HepG2 (cell line): Measurements from ENCODE around the gene POLR2F. TPM values are rescaled to one million over a fixed set of nuclear protein-coding genes. Genes with fewer than 3 reads are reported as not detected.

Experiments used
- ATAC-seq: fragments of 200-7000 bp; cut with Tn5 transposase; 3 replicates; pipeline ENCODE4 v1.9.1; 2020; ENCODE audit warnings: mild to moderate bottlenecking, moderate library complexity
- BruUV-seq: library from RNA; stranded (reverse); fragments of 400-500 nt; replicated peaks from 2 replicates; lab custom pipeline; 2021; lab: Mats Ljungman, UMichigan
- CTCF ChIA-PET: fragments of 300-600 bp; formaldehyde crosslinking; extraction: SDS; loops from one replicate; lab custom pipeline; 2021; ENCODE audit warnings: low total read pairs, inconsistent platforms, low intra/inter-chr PET ratio; lab: Yijun Ruan, JAX
- POLR2A ChIA-PET: fragments of 350-600 bp; sonication (Branson Sonifier 250); formaldehyde crosslinking; loops from one replicate; lab custom pipeline; 2020; ENCODE audit warnings: antibody characterized with exemption, inconsistent platforms; lab: Yijun Ruan, JAX
- DNase-seq: peaks from one replicate; pipeline ENCODE4 v3.0.0-alpha.2; 2015; ENCODE audit warnings: low spot score
- FAIRE-seq: peaks from 3 replicates; lab custom pipeline; 2011; peaks lifted over from hg19 to GRCh38; lab: Jason Lieb, UNC
- H2AFZ ChIP-seq: one replicate; pipeline ENCODE4 v1.6.1; 2011; ENCODE audit warnings: low read length, inconsistent platforms
- H3K27ac ChIP-seq: fragments of 300-600 bp; 3 replicates; pipeline ENCODE4 v1.8.0; 2011; ENCODE audit warnings: mixed run types, mild to moderate bottlenecking, mixed read lengths, low read length, inconsistent platforms; ENCODE audit not compliant: insufficient read depth; ENCODE audit errors: extremely low read length
- H3K27me3 ChIP-seq, 2 experiments: fragments of 200-600 bp in 1 of 2; 2 replicates in 1 of 2; 3 replicates in 1 of 2; pipeline versions ENCODE4 v1.6.0 to v1.8.0; 2011; ENCODE audit warnings: low read length in 2 of 2, mild to moderate bottlenecking in 2 of 2, moderate library complexity in 2 of 2, inconsistent platforms in 1 of 2; ENCODE audit not compliant: insufficient read depth in 2 of 2, control insufficient read depth in 1 of 2
- H3K36me3 ChIP-seq, 2 experiments: fragments of 200-600 bp in 1 of 2; replicated peaks in 1 of 2; 2 replicates in 1 of 2; 3 replicates in 1 of 2; pipeline versions ENCODE4 v1.5.1 to v1.8.0; 2011; ENCODE audit warnings: low read length in 2 of 2, inconsistent platforms in 1 of 2; ENCODE audit not compliant: insufficient read depth in 2 of 2, control insufficient read depth in 1 of 2
- H3K4me1 ChIP-seq: 2 replicates; pipeline ENCODE4 v1.5.1; 2012; ENCODE audit warnings: low read length, inconsistent platforms; ENCODE audit not compliant: insufficient read depth
- H3K4me2 ChIP-seq: 2 replicates; pipeline ENCODE4 v1.6.0; 2011; ENCODE audit warnings: low read depth, low read length, inconsistent platforms
- H3K4me3 ChIP-seq, 3 experiments: fragments of 200-600 bp in 1 of 3; sonication (generic), shearing (Covaris generic) in 1 of 3; replicated peaks in 1 of 3; 2 replicates each; pipeline ENCODE4 v1.5.1; 2011 to 2016; ENCODE audit warnings: low read length in 3 of 3, inconsistent platforms in 2 of 3, low read depth in 2 of 3, mild to moderate bottlenecking in 2 of 3, control low read depth in 1 of 3, mixed read lengths in 1 of 3; ENCODE audit not compliant: insufficient read depth in 1 of 3
- H3K79me2 ChIP-seq: one replicate; pipeline ENCODE4 v1.6.1; 2011; ENCODE audit warnings: low read length, inconsistent platforms; ENCODE audit not compliant: insufficient read depth
- H3K9ac ChIP-seq: 2 replicates; pipeline ENCODE4 v1.6.0; 2011; ENCODE audit warnings: mild to moderate bottlenecking, low read depth, low read length, inconsistent platforms; ENCODE audit not compliant: insufficient read depth
- H3K9me3 ChIP-seq: 2 replicates; pipeline ENCODE4 v1.5.1; 2012; ENCODE audit warnings: mild to moderate bottlenecking, low read length
- H4K20me1 ChIP-seq: 2 replicates; pipeline ENCODE4 v1.6.0; 2011; ENCODE audit warnings: inconsistent platforms, mild to moderate bottlenecking, low read length, moderate library complexity; ENCODE audit not compliant: insufficient read depth
- CENPBD1 ChIP-seq: sonication (generic); formaldehyde crosslinking; IDR thresholded peaks from 2 replicates; pipeline ENCODE4 v1.8.0; 2022; ENCODE audit warnings: missing genetic modification reagents, low read depth, mild to moderate bottlenecking, borderline replicate concordance
- HINFP ChIP-seq: sonication (generic); formaldehyde crosslinking; IDR thresholded peaks from 2 replicates; pipeline ENCODE4 v1.4.0; 2020; ENCODE audit warnings: low read depth, mild to moderate bottlenecking, missing genetic modification reagents
- IKZF5 ChIP-seq: IDR thresholded peaks from 2 replicates; pipeline ENCODE4 v1.6.1; 2018; ENCODE audit warnings: missing genetic modification reagents, mild to moderate bottlenecking, missing compliant biosample characterization
- KAT8 ChIP-seq: IDR thresholded peaks from 2 replicates; pipeline ENCODE4 v1.6.1; 2016; ENCODE audit warnings: missing genetic modification reagents, missing compliant biosample characterization
- POLR2AphosphoS2 ChIP-seq: IDR thresholded peaks from 2 replicates; pipeline ENCODE4 v1.6.1; 2011; ENCODE audit warnings: low read depth, low read length, improper control_type of control experiment
- SIX4 ChIP-seq: sonication (generic); formaldehyde crosslinking; IDR thresholded peaks from 2 replicates; pipeline ENCODE4 v1.4.0; 2020; ENCODE audit warnings: missing genetic modification reagents
- ZBTB26 ChIP-seq: IDR thresholded peaks from 2 replicates; pipeline ENCODE4 v1.6.1; 2016; ENCODE audit warnings: missing compliant biosample characterization, missing genetic modification reagents, borderline replicate concordance
- ZFP36L1 ChIP-seq: sonication (generic); formaldehyde crosslinking; IDR thresholded peaks from 2 replicates; pipeline ENCODE4 v1.8.0; 2022; ENCODE audit warnings: mild to moderate bottlenecking, missing genetic modification reagents, moderate library complexity
- ZNF264 ChIP-seq: sonication (generic); formaldehyde crosslinking; IDR thresholded peaks from 2 replicates; pipeline ENCODE4 v1.4.0; 2020; ENCODE audit warnings: missing genetic modification reagents
- ZNF556 ChIP-seq: sonication (generic); formaldehyde crosslinking; IDR thresholded peaks from 2 replicates; pipeline ENCODE4 v1.4.0; 2020; ENCODE audit warnings: mild to moderate bottlenecking, missing genetic modification reagents, borderline replicate concordance
- ZNF639 ChIP-seq: conservative IDR thresholded peaks from 2 replicates; pipeline ENCODE4 v1.6.1; 2018; ENCODE audit warnings: missing genetic modification reagents
- ZNF776 ChIP-seq: sonication (generic); formaldehyde crosslinking; IDR thresholded peaks from 2 replicates; pipeline ENCODE4 v1.4.0; 2020; ENCODE audit warnings: mild to moderate bottlenecking, missing genetic modification reagents
- ZNF816 ChIP-seq: sonication (generic); formaldehyde crosslinking; IDR thresholded peaks from 2 replicates; pipeline ENCODE4 v1.8.0; 2022; ENCODE audit warnings: missing genetic modification reagents, mild to moderate bottlenecking, borderline replicate concordance
- WGBS: methylation state at CpG from one replicate; pipeline ENCODE4 v1.1.6; 2017; ENCODE audit warnings: low lambda C conversion rate; 5-methylcytosine and 5-hydroxymethylcytosine counted together
- in situ Hi-C: cut with HindIII; loops from 2 replicates; pipeline ENCODE4 v1.10.0; 2017; ENCODE audit warnings: low pct_unique_long_range_greater_than_20kb; ENCODE audit not compliant: extremely low pct_ligation_motif_present
- intact Hi-C: fragments of 100-400 bp; cut with micrococcal nuclease; formaldehyde crosslinking; loops from one replicate; pipeline ENCODE4 v1.10.0; 2022; ENCODE audit not compliant: unreplicated experiment
- polyA plus RNA-seq, 8 experiments: library from polyadenylated mRNA; depleted of rRNA in 3 of 8; stranded (reverse) in 7 of 8; unstranded in 1 of 8; fragments of >200 nt; fragmentation: Illumina TruSeq in 4 of 8; extraction: Trizol in 4 of 8; gene quantifications; 2 replicates each; pipeline versions ENCODE4 v1.2.1 to v1.2.3, GENCODE V29; 2011 to 2016; ENCODE audit warnings: low read depth in 4 of 8, missing spikeins in 1 of 8, mixed read lengths in 1 of 8; ENCODE audit not compliant: insufficient read depth in 1 of 8
- total RNA-seq, 5 experiments: library from RNA; depleted of rRNA; stranded (reverse); fragments of >200 nt; fragmentation: Illumina TruSeq; extraction: Trizol; gene quantifications; 2 replicates each; pipeline ENCODE4 v1.2.3, GENCODE V29; 2016; ENCODE audit warnings: low read depth in 1 of 5

POLR2F gene
- total and polyA plus RNA-seq, 2 of the 13 experiments (the other 11 are each of a cell fraction or from before 2014, with no cell fraction given): 135 to 158 TPM

- H3K36me3 ChIP-seq: no peaks in the 10 kb centered on the region
- no peak overlapping the region for H2AFZ ChIP-seq
- intact Hi-C loops: no loop called here
- no peak overlapping the region for H3K9ac ChIP-seq
- in situ Hi-C loops: no loop called here
- no peak overlapping the region for H3K4me3 ChIP-seq
- no peak for DNase-seq
- H3K4me1 ChIP-seq: peaks cover 58% of the 10 kb centered on the region
- no peaks in the 10 kb centered on the region for H3K9me3 ChIP-seq
- H3K27me3 ChIP-seq: no peaks in the 10 kb centered on the region
- H4K20me1 ChIP-seq: no peaks in the 10 kb centered on the region
- FAIRE-seq: no peak
- TF ChIP-seq ZNF639 (CRISPR knock-in tag): no peak
- no peak for TF ChIP-seq ZNF556
- no peak for TF ChIP-seq SIX4
- no peak for TF ChIP-seq HINFP (CRISPR knock-in tag)
- TF ChIP-seq ZNF776 (CRISPR knock-in tag): no peak
- no peak for TF ChIP-seq CENPBD1 (CRISPR knock-in tag)
- no peak for TF ChIP-seq ZNF816 (CRISPR knock-in tag)
- no peak for TF ChIP-seq KAT8
- TF ChIP-seq POLR2AphosphoS2: no peak
- TF ChIP-seq ZFP36L1 (CRISPR knock-in tag): no peak
- TF ChIP-seq IKZF5 (CRISPR knock-in tag): no peak
- TF ChIP-seq ZBTB26 (CRISPR knock-in tag): no peak
- TF ChIP-seq ZNF264 (CRISPR knock-in tag): no peak
- CTCF ChIA-PET: no interaction called here
- BruUV-seq: no TSS peak
- no peaks in the 10 kb centered on the region for H3K79me2 ChIP-seq
- POLR2A ChIA-PET: interaction anchor here (1.2 kb wide), 1 partner anchor 16 kb away, joined by 3 read pairs; no protein-coding TSS in a partner anchor
- 61% methylated on average over 3 of the region's 3 CpGs for WGBS
- H3K27ac ChIP-seq: no peak overlapping the region
- peak; percentile 15; the same call in 2 of the 3 replicates for ATAC-seq
- peak overlapping the region; percentile 13; the same call in 1 of the 2 replicates for H3K4me2 ChIP-seq
Measured at GRCh38 chr22:38006906-38007305, 53.4 kb downstream of the POLR2F start.
